KG1 (cell line): ENCODE data around the gene NHSL2.
"Not testable (repeated sequence)": the region's sequence is repeated elsewhere in the genome, so short reads cannot be mapped to it uniquely, and the experiment has no call there.

Experiments used
- DNase-seq: peaks from one replicate; lab custom pipeline; 2025; lab: John Stamatoyannopoulos, UW

The NHSL2 gene

DNA sequence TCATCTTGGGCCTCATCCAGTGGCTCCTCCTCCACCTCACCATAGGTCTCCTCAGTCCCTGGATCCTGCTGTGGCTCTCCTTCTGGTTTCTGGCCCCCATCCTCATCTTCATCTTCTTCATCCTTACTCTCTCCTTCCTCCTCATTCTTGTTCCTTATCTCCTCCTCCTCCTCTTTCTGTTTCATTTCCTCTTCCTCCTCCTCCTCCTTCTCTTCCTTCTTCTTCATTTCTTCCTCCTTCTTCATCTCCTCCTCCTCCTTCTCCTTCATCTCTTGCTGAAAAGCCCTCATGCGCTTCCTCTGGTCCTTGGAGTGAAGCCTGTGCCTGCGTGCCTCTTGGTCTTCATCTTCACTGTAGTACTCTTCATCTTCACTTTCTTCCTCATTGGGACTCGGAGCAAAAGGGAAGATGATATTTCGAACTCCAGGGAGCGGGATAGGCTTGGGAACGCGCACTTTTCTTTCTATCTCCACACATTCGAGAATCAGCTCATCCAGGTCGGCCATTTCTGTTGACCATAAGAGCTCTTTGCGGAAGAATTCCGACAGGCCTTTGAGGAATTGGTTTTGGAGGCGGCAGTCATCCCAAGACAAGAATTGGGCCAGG, 219.6 kb downstream of the NHSL2 start:
- DNase-seq: no peak

DNA sequence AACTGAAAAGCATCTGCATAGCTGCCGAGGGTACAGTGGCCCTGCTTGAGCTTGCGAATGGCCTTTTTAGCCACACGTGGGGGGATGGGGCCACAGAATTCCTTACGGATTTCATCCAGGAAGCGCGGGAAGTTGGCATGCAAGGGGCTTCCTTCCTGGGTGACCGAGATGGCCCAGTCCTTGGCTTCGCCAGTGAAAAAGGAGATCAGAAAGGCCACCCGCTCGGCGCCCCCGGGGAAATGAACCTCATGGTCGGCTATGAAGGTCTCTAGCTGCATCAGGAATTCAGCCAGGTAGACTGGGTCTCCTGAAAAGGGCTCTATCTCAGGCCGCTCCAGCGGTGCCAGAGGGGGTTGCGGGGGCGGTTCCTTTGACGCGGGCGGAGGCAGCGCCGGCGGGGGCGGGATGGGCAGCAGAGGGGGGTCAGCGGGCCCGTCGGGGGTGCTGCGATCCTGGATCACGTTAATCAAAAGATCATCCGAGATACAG, 220.2 kb downstream of the NHSL2 start:
- no peak for DNase-seq

DNA sequence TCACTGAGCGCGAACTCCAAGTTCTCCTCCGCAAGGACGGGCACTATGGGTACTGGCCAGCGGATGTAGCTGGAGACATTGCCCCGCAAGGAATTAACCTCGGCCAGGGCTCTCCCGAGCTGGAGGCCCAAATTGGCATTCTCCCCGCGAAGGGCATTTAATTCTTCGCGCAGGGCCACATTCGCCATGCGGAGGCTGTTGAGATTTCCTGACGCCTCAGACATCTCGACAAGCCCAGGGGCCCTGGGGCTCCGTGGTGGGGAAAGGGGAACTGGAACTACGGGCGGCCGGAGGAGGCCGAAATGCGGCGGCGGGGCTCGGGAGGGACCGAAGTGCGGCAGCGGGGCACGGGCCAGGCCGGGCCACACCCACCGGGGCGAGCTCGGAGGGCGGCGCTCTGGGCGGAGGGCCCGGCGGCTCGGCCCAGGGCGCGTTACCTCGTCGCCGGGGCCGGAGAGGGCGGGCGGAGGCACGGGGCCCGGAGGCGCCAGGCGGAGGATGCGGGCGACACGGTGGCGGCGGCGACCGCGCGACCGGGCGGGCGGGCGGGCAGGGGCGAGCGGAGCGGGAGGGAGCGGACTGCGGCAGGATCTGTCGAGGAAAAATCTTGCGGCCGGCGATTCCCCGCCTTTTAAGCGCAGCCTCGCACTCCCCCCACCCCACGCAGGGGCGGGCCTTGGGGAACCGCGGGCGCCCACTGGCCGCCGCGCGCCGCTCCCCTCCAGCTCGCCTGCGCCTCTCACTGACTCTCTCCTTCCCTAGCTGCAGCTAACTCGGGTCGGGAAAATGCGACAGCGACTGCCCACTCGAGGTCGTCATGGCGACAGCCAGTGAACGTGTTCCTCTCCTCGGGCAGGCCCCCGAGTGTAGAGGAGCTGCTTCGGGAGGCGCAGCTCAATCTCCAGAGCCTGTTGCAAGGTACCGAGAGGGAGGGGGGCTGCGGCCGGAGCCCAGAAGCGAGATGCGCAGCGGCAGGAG, 221.0 kb downstream of the NHSL2 start, which contains the start of gene RTL5:
RTL5 (minus strand) TSS at position 599 of the 978 bp plus-strand sequence.
- DNase-seq: no peak

DNA sequence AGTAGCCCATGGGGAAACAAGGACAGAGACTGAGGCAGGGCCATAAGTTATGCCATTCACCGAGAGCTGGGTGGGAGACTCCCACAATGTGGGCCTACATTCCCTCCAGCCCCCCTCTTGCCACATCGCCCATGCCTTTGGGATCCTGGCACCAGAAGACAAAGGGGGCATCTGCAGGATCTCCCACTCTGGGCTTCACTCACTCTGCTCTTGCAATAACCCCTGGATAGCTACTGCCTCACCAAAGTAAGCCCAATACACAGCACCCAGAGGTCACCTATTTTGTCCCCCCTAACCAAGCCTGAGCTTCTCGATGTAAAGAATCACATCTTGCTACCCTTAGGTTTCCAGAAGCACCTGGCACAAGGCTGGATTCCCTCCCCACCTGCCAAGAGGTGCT, 221.8 kb downstream of the NHSL2 start:
- no peak for DNase-seq

DNA sequence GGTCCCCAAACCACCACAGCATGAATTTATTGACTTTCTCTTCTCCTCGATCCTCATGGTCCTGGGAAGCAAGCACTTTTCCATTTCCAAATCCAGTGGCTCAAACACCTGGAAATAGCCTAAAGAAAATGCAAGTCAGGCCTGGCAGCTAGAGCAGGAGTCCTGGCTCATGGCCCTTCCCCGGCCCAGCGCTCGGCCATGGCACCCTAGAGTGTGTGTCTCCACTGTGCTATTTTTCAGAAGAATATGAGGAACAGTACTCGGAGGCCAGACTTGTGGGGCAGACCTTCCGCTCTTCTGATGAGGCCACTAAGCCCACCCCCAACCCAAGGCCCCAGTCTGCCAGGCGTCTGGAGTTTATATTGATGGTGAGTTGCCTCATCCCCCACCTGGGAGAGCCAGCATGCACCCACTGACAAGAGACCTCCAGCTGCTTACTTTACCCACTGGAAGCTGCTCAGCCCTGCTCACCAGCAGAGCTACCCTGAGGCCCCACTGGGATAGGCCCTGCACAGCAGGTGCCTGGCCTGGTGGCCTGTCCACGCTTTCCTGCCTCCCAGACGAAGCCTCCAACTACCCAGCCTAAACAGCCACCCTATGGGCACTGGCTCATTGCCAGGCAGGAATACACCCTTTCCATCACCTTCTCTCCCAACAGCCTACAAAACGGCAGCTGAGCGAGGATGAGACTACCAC, 223.4 kb downstream of the NHSL2 start:
- DNase-seq: no peak

DNA sequence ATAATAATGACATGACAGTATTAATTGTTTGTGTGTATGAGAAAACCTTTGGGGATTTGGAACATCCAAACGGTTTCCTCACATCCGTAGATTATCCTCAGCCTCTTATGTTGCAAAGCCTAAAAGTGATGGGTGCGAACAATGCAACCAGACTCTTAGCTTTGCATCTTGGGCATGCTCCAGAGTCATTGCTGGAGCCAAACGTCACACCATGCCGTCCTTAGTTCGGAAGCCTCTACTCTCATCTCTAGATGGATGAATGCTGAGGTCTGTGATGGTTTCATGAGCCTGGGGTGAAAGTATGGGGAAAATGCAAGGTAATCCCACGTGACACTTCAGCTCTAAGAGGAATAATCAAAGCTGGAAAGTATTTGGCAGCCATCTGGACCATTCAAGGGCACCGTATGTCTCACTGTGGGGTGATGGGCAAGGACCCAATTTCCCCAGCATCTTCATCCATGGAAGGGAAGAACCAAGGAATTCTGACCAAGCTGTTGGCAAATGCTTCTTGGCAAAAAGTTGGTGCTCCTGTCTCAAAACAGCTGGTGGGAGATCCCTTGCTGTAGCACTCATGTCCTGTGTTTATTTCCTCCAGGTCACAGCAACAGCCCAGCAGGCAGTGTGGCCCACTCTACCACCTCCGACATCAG, 227.3 kb downstream of the NHSL2 start:
- DNase-seq: no peak

DNA sequence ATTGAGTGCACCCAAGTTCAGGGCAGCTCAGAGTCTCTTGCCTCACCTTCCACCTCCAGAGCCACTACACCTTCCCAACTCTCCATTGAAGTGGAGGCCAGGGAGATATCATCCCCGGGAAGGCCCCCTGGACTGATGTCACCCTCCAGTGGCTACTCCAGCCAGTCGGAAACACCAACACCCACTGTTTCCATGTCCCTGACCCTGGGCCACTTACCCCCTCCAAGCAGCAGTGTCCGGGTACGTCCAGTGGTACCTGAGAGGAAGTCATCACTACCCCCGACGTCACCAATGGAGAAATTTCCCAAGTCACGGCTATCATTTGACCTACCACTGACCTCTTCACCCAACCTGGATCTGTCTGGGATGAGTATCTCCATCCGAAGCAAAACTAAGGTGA, 228.9 kb downstream of the NHSL2 start:
- DNase-seq: no peak

DNA sequence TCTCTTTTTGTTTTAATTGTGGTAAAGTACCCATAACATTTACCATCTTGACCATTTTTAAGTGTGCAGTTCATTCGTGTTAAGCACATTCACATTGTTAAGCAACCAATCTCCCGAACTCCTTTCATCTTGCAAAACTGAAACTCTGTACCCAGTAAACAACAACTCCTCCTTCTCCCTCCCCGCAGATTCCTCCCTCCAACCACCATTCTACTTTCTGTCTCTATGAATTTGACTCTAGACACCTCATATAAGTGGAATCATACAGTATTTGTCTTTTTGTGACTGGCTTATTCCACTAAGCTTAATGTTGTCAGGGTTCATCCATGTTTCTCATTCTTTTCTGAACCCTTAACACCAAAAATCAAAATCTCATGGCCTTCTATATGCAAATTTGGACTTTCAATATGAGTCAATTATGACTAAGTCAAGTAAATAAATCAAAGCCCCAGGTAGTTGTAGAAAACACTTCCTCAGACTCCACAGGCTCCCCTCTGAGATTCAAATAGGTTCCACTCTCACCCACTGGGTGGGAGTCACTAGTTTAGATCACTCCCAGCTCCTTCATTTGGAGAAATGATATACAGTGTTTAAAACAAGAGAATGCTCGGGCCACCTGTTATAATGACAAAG, 230.8 kb downstream of the NHSL2 start:
- DNase-seq: no peak

DNA sequence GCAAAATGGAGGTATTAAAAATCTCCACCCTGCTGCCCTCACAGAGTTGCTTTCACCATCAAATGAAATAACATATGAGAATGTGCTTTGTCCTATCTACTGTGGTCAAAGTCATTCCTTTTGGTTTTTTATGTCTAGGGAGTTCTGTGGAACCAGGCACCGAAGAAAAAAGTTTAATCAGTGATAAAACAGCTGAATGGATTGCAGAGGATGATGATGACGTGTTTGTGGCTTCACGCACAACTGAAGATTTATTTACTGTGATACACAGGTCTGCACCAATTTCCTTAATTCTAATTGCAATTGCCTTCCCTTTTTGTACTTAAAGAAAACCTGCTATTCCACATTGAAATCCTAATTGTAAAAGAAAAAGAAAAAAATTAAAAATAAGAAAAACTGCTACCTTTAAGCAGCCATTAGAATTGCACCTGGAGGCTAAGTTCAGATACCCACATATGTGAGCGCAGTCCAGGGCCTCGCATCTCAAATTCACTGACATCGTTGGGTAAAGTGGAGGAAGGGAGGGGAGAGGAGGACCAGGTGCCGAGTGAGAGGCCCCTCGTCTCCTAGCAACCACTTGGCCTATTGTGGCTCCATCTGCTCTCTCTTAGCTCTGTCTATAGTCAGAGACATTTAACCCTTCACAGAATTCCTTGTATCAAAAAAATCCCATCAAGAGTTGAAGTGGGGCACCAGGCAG, 231.6 kb downstream of the NHSL2 start:
- no peak for DNase-seq

DNA sequence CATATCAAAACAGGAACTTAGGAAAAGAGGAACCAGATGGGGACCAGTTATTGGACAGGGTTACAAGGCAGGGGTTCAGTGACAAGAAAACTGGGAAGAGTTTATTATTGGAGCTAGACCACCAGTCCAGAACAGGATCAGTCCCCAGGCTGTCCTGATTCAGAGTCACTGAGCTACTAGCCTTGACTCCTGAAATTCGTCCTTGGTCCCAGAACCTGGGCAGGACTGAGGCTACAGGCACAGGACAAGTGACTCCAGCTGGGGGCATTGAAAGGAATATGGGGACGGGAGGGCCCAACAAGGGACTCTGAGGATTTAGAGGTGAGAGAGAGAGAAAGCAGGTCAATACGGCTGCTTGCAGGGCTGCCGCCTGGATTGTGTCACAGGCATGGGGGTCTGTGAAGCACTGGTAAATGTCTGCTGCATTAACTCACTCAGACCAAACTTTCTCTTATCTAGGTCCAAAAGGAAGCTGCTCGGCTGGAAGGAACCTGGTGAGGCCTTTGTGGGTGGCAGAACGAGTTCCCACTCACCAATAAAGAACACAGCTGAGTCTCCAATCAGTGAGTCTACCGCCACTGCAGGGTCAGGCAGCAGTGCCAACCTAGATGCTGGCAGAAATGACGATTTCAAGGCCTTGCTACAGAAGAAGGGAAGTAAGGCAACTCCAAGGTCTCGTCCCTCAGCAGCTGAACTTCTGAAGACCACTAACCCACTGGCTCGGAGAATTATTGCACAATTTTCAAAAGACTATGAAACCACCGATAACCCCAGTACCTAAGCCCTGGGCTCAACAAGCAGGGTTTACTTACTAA, 232.4 kb downstream of the NHSL2 start:
- no peak for DNase-seq

DNA sequence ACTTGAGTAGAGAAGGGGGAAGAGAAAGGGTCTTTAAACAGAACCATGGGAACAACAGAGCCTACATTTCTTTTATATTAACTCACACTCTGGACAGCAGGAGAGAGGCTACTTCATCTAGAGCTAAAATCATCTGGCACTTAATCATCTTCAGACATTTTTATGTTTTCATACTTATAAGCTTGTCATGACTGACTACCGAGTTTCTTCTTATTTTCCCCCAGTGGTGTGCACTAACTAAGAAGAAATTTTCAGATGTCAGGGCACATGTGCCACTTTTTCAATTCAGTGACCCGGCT, 232.9 kb downstream of the NHSL2 start:
- no peak for DNase-seq

DNA sequence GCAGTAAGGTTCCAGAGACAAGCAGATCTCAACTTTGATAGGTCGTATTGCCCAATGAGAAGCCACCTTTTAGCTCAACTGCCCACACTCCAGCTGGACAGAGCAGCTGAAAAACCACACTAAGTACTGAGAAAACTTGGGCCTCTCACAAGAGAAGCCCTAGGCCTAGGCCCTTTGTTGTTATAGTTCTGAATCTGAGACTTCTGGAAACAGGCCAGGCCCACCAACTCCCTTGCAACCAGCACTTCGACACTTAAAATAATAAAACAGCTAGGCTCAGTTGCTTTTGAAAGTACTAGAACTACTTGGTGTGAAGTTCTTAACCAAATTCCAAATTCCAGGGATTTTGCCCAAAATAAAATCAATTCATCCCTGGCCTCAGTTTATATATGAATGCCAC, 234.5 kb downstream of the NHSL2 start:
- no peak for DNase-seq

DNA sequence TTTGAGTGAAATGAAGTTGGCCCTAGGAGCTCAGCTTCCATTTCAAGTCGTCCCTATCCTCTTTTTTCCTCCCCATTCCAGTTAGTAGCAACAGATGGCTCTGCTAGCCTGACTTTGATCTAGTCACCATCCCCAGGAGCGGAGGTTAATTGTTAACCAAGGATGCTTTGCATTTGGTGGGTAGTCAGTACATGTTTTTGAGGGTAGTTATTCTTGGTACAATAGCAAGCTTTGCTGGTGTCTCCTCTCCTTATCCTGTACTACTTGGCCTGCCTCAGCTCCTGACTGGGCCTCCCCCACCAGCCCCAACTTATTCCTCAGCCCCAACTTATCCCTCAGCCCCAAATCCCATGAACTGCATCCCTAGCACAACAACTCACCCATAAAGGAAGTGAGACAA, 235.9 kb downstream of the NHSL2 start:
- no peak for DNase-seq

DNA sequence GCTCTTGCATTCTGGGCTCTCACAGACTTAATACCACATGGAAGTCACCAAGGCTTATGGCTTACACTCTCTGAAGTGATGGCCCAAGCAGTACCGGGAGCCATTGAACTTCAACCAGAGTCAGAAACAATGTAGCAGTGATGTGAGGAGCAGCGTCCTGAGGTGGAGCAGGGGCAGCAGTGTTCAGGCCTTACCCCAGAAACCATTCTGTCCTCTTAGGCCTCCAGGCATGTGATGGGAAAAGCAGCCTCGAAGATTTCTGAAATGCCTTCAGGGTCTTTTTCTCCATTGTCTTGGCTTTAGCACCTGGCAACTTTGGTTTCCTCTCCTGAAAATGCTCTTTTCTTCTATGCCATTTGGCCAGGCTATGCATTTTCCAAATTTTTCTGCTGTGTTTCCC, 248.1 kb downstream of the NHSL2 start:
- no peak for DNase-seq

DNA sequence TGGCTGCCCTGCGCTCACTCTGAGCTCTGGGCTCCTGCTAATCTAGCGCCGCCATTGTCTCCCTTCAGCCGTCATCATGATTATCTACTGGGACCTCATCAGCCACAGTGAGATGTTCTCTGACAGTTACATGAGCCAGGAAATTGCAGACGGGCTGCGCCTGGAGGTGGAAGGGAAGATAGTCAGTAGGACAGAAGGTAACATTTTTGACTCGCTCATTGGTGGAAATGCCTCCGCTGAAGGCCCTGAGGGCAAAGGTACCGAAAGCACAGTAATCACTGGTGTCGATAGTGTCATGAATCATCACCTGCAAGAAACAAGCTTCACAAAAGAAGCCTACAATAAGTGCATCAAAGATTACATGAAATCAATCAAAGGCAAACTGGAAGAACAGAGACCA, 249.1 kb downstream of the NHSL2 start:
- no peak for DNase-seq

DNA sequence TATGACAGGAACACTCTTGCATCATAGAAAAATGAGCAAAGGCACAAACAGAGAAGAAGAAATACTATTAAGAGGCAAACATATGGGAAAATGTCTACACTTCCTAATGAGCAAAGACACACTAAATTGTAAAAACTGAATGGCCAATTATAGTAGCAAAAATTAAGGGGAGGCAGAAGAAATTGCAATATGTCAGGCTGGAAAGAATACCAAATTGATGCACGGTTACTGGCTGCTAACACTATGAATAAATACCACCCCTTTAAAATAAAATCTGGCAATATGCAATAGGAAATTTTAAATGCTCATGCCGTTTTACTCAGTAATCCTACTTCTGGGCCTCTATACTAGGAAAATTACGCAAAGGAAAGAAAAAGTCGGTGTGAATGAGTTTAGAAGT, 254.9 kb downstream of the NHSL2 start:
- no peak for DNase-seq

DNA sequence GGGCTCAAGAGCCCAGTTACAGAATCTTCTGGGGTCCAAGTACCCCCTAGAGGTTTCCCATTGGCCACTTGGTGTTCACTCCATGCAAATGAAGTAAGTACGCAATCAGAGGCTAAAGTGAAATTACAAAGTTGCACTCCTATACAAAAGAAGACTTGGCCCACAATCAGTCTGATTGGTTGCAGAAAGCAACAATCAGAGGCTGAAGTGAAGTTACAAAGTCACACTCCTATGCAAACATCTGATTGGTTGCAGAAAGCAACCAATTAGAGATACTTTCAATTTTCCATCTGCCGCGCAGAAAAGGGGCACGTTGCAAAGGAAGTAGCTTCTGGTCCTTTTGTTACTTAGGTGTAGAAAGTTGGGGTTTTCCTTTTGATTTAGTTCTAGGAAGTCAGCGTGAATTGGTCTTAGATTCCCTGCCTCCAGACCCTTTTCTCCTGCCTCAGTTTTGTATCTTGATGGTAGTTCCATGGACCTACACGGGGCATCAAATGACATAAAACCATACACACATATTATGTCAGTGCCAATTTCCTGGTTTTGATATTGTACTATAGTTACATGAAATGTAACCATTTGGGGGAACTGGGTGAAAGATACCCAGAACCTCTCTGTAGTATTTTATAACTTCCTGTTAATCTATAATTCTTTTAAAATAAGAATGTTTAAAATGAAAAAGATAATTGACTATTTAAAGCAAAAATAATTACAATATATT, 258.5 kb downstream of the NHSL2 start:
- no peak for DNase-seq

DNA sequence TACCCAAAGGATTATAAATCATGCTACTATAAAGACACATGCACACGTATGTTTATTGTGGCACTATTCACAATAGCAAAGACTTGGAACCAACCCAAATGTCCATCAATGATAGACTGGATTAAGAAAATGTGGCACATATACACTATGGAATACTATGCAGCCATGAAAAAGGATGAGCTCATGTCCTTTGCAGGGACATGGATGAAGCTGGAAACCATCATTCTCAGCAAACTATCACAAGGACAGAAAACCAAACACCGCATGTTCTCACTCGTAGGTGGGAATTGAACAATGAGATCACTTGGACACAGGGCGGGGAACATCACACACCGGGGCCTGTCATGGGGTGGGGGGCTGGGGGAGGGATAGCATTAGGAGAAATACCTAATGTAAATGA, 265.6 kb downstream of the NHSL2 start:
- not testable (repeated sequence) for DNase-seq

DNA sequence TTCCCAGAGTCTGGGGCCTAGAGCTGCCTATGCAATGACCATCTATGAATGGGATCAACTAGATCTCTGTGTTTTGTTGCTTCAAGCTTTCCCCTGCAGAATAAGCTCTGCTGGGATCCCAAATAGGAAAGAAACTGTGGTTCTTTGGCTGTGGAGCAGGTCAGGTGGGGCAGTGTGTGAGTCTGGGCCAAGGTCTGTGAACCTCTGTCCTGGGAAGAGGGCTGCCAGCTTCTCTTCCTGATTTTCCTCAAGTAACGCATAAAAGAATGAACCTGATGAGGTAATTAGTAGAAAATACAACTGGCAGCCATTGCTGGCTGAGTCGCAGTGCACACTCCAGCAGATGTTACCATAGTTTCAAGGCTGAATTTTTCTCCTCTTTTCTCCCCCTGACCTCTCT, 266.3 kb downstream of the NHSL2 start:
- no peak for DNase-seq

DNA sequence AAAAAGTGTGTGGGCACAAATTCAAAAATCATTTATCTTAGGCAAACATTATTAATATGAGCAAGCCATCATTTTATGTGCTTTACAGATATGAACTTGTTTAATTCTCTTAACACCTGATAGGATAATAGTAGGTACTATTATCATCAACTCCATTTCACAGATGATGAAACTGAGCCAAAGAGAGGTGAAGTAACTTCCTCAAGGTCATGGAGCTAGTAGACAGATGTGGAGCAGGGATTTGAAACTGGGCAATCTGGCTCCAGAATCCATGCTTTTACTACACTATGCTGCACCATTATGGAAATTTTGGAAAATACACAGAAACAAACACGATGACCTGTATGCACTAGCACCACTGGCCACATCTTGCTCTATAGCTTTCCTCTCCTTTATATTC, 269.9 kb downstream of the NHSL2 start:
- no peak for DNase-seq
